Mammary microvascular endothelial cell (primary cell): ENCODE results near the gene GLYATL1. TPM values are rescaled to one million over a fixed set of nuclear protein-coding genes. Genes with fewer than 3 reads are reported as not detected.

Experiments used
- total RNA-seq: library from RNA; depleted of rRNA; stranded (reverse); fragments of >200 nt; gene quantifications from 2 replicates; pipeline ENCODE4 v1.2.3, GENCODE V29; 2015

Gene GLYATL1
- not detected in 2 replicates for total RNA-seq

GRCh38 chr11:58939277-58939676 is at the start of gene GLYATL1:
GLYATL1 (plus strand) TSS chr11:58939488; CDS start chr11:58947088, 7,600 bp downstream.

Other genes starting within 250 kb of the GLYATL1 start
- gene GLYAT, start 207.5 kb upstream of the GLYATL1 start, total RNA-seq, result not detected in 2 replicates
- gene GLYATL2, start 94.8 kb upstream of the GLYATL1 start, total RNA-seq, result not detected in 2 replicates
- not detected in 2 replicates for gene GLYATL1B, start 146.8 kb downstream of the GLYATL1 start, total RNA-seq
- gene FAM111B, start 167.7 kb downstream of the GLYATL1 start, total RNA-seq, result 11.2 and 12.8 TPM in 2 replicates
- 50.9 and 56.6 TPM in 2 replicates for gene FAM111A, start 203.4 kb downstream of the GLYATL1 start, total RNA-seq
- gene DTX4, start 232.6 kb downstream of the GLYATL1 start, total RNA-seq, result 0.40 and 1.1 TPM in 2 replicates